Colonic mucosa (tissue), 4 donors: Measurements from ENCODE around the gene CPE. TPM values are rescaled to one million over a fixed set of nuclear protein-coding genes. Genes with fewer than 3 reads are reported as not detected.
A peak's percentile ranks its signal among the peaks of the same experiment; 100 is the strongest.

Experiments
- DNase-seq: peaks from one replicate; pipeline ENCODE4 v3.0.0-alpha.2; 2020
- H3K27ac ChIP-seq: fragments of 200-600 bp; one replicate; pipeline ENCODE4 v1.8.0; 2021
- H3K27me3 ChIP-seq: fragments of 200-600 bp; one replicate; pipeline ENCODE4 v1.8.0; 2021
- H3K36me3 ChIP-seq: fragments of 200-600 bp; one replicate; pipeline ENCODE4 v1.8.0; 2021
- H3K4me1 ChIP-seq: fragments of 200-600 bp; one replicate; pipeline ENCODE4 v1.8.0; 2021; ENCODE audit warnings: mild to moderate bottlenecking
- H3K4me3 ChIP-seq: fragments of 200-600 bp; one replicate; pipeline ENCODE4 v1.8.0; 2021
- H3K9ac ChIP-seq, 2 donors: one replicate each; pipeline ENCODE4 v1.7.0; 2013; ENCODE audit warnings: control low read depth in 2 of 2, low read depth in 2 of 2, low read length in 2 of 2
- H3K9me3 ChIP-seq: fragments of 200-600 bp; one replicate; pipeline ENCODE4 v1.8.0; 2021
- CTCF ChIP-seq: fragments of 200-600 bp; IDR thresholded peaks from one replicate; pipeline ENCODE4 v1.8.0; 2022; ENCODE audit warnings: antibody characterized with exemption, mild to moderate bottlenecking
- intact Hi-C: fragments of 100-400 bp; cut with DNase I; formaldehyde crosslinking; loops from one replicate; pipeline ENCODE4 v1.14.1; 2022
- total RNA-seq, 2 donors: library from RNA; stranded (reverse); fragmentation: NEBNext Ultra II Directional in 1 of 2; extraction: Animal tissue kit (Norgen Biotek cat#: 25700) in 1 of 2; gene quantifications; one replicate each; pipeline ENCODE4 v1.2.1, GENCODE V29; 2021
- donor health status: healthy.
- donor health status: DM: no; HTN: no; CAD: no.
- donor health status: DM: no; HTN: no; CAD: no.

The CPE gene
- total RNA-seq, 2 donors from 2014 or later, result 13.8 to 49.6 TPM

- no peak overlapping the region for H3K4me3 ChIP-seq
- H3K4me1 ChIP-seq, result no peaks in the 10 kb centered on the region
- TF ChIP-seq CTCF, result no peak
- DNase-seq, result no peak
- H3K9me3 ChIP-seq, result no peaks in the 10 kb centered on the region
- H3K27ac ChIP-seq, result no peak overlapping the region
- no peaks in the 10 kb centered on the region for H3K27me3 ChIP-seq
- intact Hi-C loops, result no loop called here
- H3K36me3 ChIP-seq, result no peaks in the 10 kb centered on the region
- H3K9ac ChIP-seq, result no peak overlapping the region
Observed at GRCh38 chr4:165462009-165462408, 83.2 kb downstream of the CPE start.

- no peak overlapping the region for H3K9ac ChIP-seq
- H3K4me1 ChIP-seq, result no peaks in the 10 kb centered on the region
- no peaks in the 10 kb centered on the region for H3K36me3 ChIP-seq
- H3K27ac ChIP-seq, result no peak overlapping the region
- no peak for DNase-seq
- TF ChIP-seq CTCF, result no peak
- no peaks in the 10 kb centered on the region for H3K9me3 ChIP-seq
- no peak overlapping the region for H3K4me3 ChIP-seq
- H3K27me3 ChIP-seq, result peaks cover 4% of the 10 kb centered on the region
- intact Hi-C loops, result loop anchor here (2.0 kb wide), 2 partner anchors 108 to 334 kb away; no protein-coding TSS in a partner anchor
Observed at GRCh38 chr4:165464376-165464775, 85.6 kb downstream of the CPE start.

GRCh38 chr4:165464813-165465381 lies 86.1 kb downstream of the CPE start:
- Histone ChIP-seq H3K4me3 (no peak overlapping the region), H3K9me3 (no peaks in the 10 kb centered on the region), H3K36me3 (no peaks in the 10 kb centered on the region), H3K27ac (no peak overlapping the region), H3K27me3 (peaks cover 4% of the 10 kb centered on the region), H3K9ac (no peak overlapping the region), H3K4me1 (no peaks in the 10 kb centered on the region)
- no peak for DNase-seq
- TF ChIP-seq CTCF, result peak; percentile 72
- intact Hi-C loops, result loop anchor here (2.0 kb wide), 2 partner anchors 108 to 334 kb away; no protein-coding TSS in a partner anchor

GRCh38 chr4:165470009-165470408 lies 91.2 kb downstream of the CPE start:
- H3K4me3 ChIP-seq, result no peak overlapping the region
- peaks cover 4% of the 10 kb centered on the region for H3K27me3 ChIP-seq
- H3K9ac ChIP-seq, result no peak overlapping the region
- H3K4me1 ChIP-seq, result no peaks in the 10 kb centered on the region
- H3K9me3 ChIP-seq, result no peaks in the 10 kb centered on the region
- no peaks in the 10 kb centered on the region for H3K36me3 ChIP-seq
- intact Hi-C loops, result no loop called here
- no peak for TF ChIP-seq CTCF
- H3K27ac ChIP-seq, result no peak overlapping the region
- DNase-seq, result no peak

- H3K36me3 ChIP-seq, result no peaks in the 10 kb centered on the region
- no peak overlapping the region for H3K9ac ChIP-seq
- TF ChIP-seq CTCF, result no peak
- H3K27me3 ChIP-seq, result peaks cover 4% of the 10 kb centered on the region
- no peak overlapping the region for H3K4me3 ChIP-seq
- intact Hi-C loops, result no loop called here
- DNase-seq, result no peak
- H3K9me3 ChIP-seq, result no peaks in the 10 kb centered on the region
- no peak overlapping the region for H3K27ac ChIP-seq
- H3K4me1 ChIP-seq, result no peaks in the 10 kb centered on the region
Observed at GRCh38 chr4:165472943-165473676, 94.3 kb downstream of the CPE start.
